Measurements from ENCODE around the gene RAB35.

- no peak for TF ChIP-seq POLR2AphosphoS5 (IDR thresholded peaks at IDR 0.05; ENCODE audit: insufficient read depth in 1 of 2, low read depth in 1 of 2)
- TF ChIP-seq, protein P1, sequence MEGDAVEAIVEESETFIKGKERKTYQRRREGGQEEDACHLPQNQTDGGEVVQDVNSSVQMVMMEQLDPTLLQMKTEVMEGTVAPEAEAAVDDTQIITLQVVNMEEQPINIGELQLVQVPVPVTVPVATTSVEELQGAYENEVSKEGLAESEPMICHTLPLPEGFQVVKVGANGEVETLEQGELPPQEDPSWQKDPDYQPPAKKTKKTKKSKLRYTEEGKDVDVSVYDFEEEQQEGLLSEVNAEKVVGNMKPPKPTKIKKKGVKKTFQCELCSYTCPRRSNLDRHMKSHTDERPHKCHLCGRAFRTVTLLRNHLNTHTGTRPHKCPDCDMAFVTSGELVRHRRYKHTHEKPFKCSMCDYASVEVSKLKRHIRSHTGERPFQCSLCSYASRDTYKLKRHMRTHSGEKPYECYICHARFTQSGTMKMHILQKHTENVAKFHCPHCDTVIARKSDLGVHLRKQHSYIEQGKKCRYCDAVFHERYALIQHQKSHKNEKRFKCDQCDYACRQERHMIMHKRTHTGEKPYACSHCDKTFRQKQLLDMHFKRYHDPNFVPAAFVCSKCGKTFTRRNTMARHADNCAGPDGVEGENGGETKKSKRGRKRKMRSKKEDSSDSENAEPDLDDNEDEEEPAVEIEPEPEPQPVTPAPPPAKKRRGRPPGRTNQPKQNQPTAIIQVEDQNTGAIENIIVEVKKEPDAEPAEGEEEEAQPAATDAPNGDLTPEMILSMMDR (IDR thresholded peaks at IDR 0.05): no peak
Measured at GRCh38 chr12:120161852-120162251, 45.3 kb upstream of the RAB35 start.

Data from vagina (tissue), 2 donors.